Stimulated activated CD8-positive, alpha-beta memory T cell treated with anti-CD3 and anti-CD28 coated beads, Interleukin-12 subunit alpha, Interleukin-12 subunit beta, amount 100 ng/mL, for 24 hours (primary cell): ENCODE results near the gene SPPL2C.
"Not testable (repeated sequence)": the region's sequence is repeated elsewhere in the genome, so short reads cannot be mapped to it uniquely, and the experiment has no call there.

Experiments used
- DNase-seq: peaks from one replicate; pipeline ENCODE4 v3.0.0-alpha.2; 2020; ENCODE audit errors: extremely low read depth

SPPL2C gene

DNA sequence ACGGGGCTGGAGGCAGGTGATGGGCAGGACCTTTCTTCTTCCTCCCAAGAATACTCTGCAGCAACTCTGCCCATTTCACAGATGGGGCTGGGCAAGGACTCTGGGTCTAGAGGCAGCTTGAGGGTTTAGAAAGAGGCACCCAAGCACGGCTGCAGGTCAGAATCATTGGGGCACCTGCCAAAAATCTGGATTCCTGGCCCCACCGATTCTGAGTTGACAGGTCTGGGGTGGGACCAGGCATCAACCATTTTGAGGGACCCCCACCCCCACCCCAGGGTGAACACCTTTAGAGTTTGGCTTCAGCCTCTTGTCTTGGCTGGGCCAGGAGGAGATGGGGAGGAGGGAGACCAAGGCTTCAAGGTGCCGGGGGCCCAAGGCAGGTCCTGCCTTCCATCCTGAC lies 5.3 kb downstream of the SPPL2C start:
- no peak for DNase-seq

DNA sequence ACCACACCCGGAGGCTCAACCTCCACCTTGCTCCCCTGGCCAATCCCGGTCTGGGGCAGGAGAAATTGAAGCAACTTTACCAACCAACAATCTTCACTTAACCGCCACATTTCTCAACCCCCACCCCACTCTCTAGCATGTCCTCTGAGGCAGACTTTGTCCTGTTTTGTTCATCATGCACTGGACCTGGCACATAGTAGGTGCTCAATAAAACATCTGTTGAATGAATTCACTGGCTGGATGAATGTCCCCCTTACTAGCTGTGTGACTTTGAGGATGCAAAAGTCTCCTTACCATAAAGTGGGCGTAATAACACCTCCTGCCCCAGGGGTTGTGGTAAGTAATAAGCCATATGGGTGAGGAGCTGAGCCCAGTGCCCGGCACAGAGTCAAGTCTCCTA lies 5.8 kb downstream of the SPPL2C start:
- no peak for DNase-seq

DNA sequence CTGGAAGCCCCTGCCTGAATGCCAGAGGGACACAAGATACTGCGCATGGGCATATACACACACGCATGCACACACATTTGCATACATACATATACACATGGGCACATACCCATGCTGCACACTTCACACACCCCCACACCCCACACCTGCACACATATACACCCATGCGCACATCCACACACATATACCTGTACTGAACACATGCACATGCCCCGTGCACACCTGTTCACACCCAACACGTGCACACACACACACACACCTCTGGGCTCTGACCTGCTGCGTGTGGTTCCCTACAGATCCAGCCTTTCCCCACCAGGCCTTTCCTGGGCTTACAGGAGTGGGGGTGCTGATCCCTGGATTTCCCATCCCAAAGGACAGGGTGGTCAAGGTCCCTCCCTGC lies 6.3 kb downstream of the SPPL2C start:
- DNase-seq = no peak

DNA sequence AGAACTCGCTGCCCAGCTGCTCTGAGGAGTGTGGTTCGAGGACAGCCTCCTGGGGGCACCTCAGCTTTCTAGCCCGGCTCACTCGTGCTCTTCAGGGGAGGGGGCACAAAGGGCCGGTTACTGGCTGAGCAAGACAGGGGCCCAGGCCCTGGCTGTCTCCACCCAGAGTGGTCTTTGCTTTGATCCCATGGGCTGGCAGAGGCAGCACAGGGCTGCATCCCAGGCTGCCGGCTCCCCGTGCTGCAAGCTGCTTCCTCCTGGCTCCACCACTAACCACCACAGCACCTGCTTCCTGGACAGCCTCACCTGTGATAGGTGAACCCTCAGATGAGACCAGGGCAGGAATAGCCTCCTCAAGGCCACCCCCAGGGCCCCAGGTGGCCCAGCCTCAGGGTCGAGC lies 6.8 kb downstream of the SPPL2C start:
- no peak for DNase-seq

DNA sequence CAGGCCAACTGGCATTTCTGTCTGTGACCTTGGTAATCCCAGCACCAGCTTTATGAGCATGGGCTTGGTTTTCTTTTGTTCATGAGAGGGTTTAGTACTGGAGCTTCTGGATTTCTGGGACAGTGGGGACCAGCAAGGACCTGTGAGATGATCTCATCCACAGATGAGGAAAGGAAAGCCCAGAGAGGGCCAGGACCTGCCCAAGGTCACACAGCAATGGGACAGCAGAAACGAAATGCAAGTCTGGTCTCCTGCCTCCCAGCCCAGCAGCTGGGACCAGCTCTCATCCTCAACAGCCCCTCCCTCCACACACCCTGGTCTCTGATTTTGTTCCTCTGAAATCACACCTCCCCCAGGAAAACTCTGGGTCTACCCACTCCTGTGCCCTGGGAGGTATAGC lies 7.2 kb downstream of the SPPL2C start:
- DNase-seq = no peak

DNA sequence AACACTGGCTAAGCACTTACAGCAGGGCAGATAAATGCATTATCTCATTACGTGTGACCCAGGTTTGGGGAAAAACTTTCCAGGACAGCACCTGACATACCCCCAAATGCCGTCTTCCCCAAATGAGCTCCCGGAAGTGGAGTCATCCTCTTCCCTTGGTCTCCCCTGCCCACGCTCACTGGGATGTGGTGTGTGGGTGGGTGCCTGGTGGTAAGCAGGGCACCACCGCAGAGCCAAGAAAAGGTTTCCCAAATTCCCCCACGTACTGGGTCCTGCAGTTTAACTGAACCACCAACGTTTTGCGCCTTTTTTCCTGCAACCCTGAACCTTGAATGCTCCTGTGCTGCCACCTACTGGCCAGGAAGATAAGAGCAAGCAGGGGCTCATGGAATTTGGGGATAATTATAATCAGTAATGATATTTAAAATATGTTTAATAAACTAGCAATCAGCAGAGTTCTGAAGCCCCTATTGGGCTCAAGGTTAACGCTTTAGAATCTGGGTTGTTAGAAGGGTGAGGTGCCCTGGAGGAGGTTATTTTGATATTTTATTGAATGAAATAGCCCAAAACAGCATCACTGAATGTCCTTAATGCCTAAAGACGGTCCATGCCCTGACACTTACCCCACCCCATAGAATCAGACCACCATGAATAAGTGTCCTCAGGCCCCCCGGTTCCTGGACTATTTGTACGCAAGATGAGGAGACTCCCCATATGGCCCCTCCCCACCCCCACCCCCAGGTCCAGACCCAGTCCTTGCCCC lies 8.0 kb downstream of the SPPL2C start:
- no peak for DNase-seq

DNA sequence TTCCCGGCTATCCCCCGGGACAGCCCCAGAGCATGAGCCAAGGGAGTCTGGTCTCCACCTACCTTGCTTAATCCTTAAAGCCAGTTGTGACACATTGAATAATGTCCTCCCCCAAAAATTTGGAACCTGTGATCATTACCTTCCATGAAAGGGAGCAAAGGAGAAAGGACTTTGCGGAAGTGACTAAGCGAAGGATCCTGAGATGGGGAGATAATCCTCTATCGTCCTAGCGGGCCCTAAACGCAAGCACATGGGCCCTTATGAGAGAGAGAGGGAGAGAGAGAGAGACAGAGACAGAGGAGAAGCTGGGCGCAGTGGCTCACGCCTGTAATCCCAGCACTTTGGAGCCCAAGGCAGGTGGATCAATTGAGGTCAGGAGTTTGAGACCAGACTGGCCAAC lies 9.5 kb downstream of the SPPL2C start:
- no peak for DNase-seq

DNA sequence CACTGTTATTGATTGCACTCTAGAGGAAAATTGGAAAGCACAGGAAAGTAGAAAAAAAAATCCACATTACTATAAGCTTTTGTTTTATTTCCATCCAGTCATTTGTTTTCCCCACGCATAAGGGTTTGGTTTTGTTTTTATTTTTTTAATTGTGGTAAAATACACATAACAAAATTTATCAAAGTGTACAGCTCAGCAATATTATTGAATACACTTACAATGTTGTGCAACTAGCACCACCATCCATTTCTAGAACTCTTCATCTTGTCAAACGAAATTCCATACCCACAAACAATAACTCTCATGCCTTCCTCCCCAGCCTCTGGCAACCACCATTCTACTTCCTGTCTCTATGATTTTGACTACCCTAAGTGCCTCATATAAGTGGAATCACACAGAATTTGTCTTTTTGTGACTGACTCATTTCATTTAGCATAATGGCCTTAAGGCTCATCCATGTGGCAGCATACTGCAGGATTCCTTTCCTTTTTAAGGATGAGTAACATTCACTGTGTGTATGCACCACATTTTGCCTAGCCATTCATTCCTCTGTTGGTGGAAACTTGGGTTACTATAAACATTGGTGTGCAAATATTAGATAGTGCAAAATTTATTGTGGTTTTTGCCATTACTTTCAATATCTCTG lies 11.1 kb downstream of the SPPL2C start:
- DNase-seq = no peak

DNA sequence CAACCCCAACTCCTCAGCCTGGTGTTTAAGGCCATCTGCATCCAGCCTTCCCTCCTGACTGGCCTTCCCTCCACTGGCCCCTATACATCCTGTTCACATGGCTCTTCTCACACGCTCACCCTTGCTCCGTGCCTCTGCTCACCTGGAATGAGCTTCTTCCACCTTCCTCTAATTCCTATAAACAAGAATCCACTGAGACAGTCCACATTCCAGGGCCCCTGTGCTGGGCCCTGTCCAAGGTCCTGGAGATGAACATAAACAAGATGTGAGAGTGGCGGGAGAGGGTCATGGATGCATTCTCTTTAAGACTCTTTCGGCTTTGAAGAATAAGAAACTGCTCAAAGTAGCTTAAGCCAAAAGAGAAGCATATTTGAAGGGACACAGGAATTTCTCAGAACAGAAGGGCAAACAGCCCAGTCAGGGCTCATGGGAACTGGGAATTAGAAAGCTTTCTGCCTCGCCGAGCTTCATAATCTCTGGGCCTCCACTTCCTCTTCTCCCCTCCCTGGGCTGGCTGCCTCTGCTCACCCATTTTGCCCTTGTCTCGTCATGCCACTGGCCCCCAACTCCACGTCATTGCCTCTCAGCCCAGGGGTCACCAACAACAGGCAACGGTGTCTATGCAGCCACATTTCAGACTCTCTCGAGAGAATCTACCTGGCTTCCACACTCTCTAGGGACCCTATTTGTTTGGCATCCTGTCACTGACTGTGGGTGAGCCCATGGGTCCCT lies 13.5 kb downstream of the SPPL2C start:
- DNase-seq = no peak

DNA sequence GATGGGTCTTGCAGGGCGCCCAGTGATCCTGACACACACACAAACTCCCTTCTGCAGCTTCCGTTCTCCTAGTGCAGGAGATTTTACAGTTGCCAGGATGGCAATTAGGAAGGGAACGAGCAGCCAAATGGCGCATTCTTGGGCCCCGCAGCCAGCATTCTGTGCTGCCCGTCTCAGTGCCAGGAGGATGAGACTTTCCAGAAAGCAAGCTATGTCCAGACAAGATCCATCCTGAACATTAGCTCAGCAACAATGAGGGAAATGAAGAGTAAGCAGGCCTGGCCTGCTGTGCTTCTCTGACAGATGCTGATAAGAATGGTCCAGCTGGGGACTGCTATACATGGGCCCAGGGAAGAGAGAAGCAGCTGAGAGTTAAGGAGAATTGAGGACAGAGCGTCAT lies 16.5 kb downstream of the SPPL2C start:
- no peak for DNase-seq

DNA sequence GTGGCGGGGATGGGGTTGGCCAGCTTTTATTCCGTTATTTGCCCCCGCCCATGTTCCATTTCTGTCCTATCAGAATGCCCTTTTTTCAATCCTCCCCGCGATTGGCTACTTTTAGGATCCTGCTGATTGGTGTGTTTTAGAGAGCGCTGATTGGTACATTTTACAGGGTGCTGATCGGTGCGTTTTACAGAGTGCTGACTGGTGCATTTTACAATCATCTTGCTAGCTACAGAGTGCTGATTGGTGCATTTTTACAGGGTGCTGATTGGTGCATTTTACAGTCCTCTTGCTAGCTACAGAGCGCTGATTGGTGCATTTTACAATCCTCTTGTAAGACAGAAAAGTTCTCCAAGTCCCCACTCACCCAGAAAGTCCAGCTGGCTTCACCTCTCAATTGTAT lies 17.4 kb downstream of the SPPL2C start:
- DNase-seq = not testable (repeated sequence)

DNA sequence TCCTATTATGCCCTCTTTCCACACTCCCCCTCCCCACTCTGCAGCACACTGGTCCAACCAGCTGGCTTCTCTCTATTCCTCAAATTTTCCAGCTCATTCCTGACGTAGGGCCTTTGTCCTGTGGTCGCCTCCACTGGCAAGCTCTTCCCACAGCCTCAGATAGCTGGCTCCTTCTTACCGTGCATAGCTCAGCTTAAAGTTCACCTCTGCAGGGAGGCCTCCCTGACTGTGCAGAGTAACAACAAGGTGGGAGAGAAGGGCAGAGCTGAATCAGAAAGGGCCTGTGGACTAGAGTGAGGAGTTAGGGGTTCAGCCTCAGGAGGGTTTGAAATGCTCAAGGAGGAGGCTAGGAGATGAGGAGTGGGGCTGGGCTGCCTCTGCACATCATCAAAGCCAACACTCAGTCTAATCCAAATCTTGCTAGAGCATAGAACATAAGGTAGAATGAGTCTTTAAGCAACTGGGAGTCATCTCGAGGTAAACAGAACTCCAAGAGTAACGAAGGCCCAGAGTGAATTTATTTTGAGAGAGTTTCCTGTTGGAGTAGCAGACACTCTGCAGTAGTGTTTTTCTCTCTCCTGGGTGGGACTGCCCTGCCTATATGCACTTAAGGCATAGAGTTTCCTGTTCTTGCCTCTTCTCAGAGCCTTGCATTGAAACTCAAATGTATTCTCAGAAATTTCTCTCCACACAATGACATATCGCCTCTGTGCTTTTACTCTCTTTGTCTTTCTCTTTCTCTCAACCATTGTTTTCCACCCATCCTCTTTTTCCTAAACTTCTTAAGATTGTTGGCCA lies 19.4 kb downstream of the SPPL2C start:
- DNase-seq = no peak

DNA sequence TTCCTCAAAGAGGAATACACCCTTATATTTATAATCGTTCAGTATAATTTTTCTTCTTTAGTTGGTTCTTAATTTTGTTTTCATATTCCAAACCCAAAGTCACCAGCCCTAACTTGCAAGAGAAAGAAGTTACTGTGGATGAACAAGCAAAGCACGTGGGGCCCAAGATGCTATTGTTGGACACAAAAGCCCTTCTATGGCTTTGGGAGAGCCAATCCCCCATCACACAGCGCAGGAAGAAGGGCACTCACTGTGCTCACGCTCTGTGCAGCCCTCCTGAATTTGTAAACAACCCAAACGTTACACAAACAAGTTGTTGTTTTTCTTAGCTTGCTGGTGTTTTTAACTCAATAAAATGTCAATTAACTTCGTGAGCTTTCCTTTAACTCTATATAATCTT lies 22.5 kb downstream of the SPPL2C start:
- DNase-seq = no peak

DNA sequence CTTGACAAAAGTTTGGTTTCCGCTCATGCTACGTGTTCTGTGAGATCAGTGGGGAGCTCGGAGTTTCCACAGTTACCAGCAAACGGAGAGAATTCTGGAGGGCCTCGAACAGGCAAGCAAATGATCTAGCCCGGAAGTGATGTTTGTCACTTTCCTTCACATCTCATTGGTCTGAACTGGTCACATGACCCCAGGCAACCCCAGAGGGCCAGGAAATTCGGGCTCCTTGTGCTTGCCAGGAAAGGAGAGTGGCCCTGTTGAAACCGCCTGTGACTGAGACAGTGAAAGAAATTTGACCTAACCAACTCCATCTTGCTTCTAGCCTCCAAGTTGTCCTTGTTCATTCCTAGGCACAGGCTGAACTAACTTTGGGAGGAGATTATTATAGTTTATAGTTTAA lies 23.0 kb downstream of the SPPL2C start:
- no peak for DNase-seq

DNA sequence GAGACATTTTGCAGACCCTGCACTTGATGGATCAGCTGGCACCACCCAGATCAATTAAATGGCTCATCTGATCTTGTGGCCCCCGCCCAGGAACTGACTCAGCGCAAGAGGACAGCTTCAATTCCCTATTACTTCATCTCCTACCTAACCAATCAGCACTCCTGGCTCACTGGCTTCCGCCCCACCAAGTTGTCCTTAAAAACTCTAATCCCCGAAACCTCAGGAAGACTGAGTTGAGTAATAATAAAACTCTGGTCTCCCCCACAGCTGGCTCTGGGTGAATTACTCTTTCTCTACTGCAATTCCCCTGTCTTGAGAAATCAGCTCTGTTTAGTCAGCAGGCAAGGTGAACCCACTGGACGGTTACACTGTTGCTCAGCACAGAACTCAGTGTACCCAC lies 23.6 kb downstream of the SPPL2C start:
- DNase-seq = no peak

DNA sequence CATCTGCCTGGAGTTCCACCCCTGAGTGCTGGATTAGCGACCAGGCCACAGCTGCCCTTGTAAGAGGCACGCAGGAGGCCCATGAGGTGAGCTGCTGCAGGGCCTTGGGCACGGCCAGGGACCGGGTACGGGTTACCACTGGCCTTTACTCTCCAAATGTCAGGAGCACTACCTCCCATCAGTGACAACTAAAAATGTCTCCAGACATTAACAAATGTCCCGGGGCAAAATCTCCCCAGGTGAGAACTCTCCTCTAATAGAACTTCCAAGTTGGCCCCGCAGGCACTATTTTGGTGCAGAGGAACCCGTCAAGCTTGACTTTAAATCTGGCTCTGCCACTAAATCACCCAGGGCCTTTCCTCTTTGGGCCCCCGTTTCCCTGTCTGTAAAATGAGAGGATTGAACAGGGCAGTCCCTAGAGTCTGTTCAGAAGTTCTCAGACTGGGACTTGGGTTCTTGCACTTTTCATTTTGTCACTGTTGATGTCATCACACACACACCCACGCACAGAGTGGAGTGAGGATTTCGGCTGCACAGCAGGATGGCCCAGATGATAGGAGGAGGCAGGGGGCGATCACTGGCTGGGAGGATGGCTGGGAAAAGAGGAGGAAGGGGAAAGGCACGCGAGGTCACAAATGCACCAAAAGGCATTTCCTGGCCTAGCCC lies 25.1 kb downstream of the SPPL2C start:
- no peak for DNase-seq

DNA sequence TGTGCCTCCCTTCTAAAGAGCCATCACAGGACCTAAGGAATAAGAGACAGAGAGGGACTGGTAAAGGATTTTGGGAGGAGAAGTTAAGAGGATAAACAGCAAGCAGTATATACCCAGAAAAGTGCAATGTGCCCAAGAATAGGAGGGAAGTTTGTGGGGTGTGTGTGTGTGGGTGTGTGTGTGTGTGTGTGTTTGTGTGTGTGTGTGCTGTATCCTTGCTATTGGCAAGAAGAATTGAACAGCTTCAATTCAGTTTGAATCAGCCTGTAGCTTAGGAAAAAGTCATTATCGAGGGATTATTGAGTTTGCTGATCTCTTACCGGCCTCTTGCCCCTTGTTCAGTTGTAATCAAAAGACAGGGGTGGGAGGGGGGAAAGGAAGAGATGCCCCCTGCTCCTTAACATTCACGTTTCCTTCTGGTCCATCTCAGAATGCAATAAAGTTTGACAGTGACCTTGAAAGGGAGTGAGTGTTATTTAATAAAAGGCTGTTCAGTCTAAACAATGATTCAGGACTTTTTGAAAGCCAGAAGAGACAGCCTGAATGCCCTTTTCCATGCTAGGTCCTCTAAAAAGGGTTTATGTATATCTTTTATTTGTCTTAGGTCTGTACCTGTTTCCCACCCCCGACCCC lies 25.8 kb downstream of the SPPL2C start:
- DNase-seq = no peak

DNA sequence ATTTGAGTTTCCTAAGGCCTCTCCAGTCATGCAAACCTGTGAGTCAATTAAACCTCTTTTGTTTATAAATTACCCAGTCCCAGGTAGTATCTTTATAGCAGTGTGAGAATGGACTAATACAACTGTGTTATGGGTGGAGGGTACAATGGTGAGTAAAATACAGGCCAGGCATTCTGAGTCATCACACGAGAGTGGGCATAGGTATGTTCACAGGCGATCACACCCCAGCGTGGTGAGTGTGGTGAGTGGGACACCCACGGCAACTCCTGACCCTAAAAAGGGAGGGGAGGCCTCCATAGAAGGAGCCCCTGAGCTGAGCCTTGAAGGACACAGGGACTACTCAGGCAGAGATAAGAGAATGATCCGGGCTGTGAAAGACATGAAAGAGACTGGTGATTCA lies 27.0 kb downstream of the SPPL2C start:
- DNase-seq = no peak

DNA sequence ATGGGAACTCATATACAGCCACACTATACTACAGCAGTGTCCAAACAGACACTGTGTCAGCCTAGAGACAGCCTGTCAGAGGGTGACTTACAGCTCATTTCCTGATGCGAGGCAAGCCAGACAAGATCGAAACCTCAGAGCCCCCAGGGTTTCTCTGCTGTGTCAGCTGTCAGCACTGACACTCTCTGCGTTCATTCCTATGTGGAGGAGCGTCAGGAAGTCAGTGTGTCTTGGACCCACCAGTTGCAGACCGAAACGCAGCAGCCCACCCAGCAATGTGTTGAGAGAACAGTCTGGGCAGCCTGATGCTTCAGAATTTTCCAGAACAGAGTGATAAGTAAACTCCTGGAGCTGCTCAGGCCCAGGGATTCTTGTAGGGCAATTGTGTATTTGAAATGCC lies 29.0 kb downstream of the SPPL2C start:
- no peak for DNase-seq

DNA sequence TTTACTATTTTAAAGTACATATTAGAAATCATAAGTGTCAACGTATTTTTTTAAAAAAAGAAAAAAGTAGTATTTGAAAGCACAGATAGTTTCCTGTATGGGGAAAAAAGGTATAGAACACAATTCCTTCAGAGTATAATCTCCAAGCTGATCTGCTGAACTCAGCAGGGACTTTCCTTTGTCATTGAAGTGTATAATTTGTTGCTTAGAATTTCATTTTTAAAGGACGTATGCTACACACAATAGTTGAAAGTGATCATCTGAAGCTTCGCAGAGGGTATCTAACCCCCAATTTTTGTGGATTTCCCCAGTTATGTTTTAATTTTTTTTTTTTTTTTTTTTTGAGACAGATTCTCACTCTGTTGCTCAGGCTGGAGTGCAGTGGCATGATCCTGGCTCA lies 29.5 kb downstream of the SPPL2C start:
- DNase-seq = no peak

DNA sequence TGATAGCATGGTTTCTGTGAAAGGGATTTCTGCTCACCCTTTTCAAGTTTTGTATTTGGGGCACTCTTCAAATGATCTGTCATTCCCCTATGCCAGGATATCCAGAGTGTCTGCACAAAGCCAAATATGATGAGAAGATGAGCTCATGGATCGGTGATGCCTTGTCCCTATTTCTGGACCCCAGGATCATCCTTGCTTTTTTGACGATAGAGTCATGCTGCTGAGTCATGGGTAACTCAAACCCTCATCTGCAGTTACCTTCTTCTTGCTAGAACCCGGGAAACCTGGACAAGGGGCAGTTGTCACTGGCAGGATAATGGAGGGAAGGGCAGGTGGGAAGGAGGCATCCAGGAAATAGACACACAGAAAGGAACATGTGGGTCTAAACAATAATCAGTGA lies 31.9 kb downstream of the SPPL2C start:
- DNase-seq = no peak
